Right forelimb (tissue), 1 donor: ENCODE measurements around the gene AMFR.
"Not testable (repeated sequence)": the region's sequence is repeated elsewhere in the genome, so short reads cannot be mapped to it uniquely, and the experiment has no call there.

Experiments
- DNase-seq: peaks from one replicate; pipeline ENCODE4 v3.0.0-alpha.2; 2018

Gene AMFR

DNA sequence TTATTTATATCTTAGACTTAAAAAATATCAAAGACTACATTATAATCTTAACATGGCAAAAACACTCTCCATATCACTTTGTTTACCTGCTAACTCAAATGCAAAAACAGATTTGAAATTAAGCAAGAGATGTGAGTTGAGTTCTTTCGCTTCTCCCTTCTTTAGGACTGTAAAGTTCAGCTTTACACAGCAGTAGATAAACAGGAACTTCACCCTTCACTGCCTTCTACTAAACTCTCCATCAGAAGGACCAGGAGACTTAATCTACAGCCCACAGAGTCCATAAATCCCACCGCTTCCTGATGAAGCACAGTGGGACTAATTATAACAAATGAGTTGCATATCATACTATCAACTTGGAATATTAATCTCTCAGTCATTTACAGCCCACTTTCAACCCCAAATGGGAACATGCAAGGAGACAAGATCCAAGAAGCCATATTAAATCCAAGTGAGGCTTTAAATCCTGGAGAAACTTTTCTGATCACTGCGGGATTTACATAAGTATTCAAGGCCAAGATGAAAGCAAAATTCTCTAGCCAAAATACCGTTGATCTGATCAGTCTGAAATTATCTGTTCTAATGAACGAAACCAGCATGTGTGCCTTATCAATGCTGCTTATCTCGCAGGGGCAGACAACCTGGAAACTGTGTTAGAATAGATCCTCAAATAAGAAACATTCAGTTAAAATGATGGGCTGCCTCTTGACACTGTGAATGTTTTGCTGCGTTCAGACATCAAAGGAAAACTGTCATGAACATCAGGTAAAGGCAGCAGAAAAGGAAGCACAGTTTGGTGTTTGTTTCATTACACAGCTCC is 1.6 kb downstream of the AMFR start:
- DNase-seq = no peak

DNA sequence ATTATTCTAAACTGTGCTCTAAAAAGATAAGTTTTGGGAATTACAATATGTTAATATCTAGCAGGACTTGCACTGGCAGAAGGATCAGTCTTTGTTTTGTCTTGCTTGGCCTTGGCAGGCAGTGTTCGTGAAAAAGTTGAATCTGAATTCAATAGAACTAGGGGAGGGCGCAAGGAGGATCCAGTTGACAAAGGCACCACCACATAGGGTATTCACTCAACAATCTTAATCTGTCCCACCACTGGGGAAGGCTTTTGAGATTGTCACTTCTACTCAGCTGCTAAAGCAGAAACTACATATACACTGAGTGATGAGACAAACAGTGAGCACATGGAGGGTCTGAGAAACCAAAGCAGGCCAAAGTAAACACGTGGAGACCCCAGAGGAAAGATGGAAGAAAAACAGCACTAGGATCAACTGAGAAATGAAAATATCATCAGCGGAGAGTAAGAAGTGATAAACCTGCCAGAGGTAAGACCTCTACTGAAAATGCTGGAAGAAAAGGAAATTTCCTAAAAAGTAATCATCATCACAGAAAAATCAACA is 2.4 kb downstream of the AMFR start:
- DNase-seq = no peak

DNA sequence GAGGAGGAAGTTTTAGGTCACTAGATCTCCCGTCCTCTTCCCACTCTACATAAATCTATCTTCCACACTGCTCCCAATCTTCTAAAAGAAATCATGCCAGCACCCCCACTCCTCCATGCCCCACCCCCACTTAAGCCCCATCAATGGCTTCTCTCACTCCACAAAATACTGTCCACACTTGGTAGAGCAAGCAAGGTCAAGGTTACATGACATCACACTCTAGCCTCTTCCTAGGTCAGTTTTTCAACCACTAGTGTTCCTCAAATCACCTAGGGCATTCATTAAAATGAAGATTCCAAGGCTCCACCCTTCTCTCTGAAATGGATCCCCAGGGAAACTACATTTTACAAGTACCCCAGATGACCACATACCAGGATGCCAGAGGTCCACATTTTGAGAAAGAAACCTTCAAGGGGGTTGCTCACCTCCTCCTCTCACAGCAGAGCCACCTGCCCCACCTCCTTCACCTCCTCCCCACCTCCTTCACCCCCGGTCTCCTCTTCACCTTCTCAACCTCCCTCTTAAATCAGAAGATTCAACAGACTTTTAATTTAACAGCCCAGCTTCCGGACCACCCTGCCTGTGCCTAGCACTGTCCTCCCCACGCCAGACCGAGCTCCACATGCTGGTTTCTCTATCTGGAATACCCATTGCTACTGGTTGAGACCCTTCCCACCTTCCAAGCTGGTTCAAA is 3.2 kb downstream of the AMFR start:
- DNase-seq = no peak

DNA sequence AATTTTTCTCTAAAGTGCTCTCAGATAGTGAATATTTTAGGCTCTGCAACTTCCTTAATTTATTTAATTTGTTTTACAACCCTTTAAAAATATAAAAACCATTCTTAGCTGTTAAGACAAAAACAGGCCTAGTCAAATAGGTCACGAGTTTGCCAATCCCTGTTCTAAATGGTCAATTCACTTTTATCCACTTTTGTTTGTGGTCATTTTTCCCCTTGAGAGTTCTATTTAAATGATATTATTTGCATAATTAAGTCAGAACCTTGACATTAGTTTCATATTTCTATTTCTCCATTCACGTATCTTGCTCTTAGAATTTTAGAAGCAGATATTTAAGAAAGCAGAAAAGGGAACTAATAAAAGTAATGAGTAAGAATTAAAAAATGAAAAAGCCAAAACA is 4.0 kb downstream of the AMFR start:
- DNase-seq = no peak

DNA sequence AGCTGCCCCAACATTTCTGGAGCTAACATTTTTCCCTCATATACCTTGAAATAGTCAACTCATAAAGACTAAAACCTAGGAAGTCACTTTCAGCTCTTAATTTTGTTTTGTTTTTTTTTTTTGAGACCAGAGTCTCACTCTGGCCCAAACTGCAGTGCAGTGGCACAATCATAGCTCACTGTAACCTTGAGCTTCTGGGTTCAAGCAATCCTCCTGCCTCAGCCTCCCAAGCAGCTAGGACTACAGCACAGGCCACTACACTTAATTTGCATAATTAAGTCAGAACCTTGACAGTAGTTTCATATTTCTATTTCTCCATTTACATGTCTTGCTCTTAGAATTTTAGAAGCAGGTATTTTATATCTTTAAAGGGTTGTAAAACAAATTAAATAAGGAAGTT is 4.7 kb downstream of the AMFR start:
- DNase-seq = no peak

DNA sequence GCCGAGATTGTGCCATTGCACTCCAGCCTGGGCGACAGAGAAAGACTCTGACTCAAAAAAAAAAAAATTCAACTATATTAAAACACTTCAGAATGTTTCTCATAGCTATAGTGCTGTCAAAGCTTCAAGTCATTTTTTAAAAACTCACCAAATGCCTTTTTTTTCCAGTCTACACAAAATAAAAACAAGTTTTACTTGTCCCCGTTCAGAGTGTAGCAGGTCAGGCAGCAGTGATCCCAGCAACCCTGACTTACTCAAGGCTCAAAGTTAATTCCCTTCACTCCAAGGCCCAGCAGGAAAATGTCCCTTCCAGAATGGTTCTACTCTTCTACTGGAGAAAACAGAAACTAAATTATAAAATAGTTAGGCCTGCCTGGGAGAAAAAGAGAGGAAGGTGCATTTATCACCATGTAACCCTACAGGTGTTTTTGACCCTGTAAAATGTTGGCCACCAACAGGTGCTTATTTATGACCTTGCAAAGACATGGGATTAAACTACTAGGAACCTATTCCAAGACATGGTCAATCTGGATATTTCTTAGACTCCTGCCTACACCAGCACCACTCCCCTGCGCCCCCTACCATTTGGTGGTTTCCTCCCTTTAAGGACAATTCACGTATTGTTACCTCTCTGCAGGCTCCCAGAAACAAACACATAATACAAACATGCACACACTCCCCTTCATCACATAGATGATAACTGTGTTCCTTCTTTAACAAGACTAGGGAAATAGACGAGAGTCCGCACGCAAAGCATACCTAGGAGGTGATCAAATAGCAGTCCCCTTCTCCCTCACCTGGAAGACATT is 5.4 kb downstream of the AMFR start:
- no peak for DNase-seq

DNA sequence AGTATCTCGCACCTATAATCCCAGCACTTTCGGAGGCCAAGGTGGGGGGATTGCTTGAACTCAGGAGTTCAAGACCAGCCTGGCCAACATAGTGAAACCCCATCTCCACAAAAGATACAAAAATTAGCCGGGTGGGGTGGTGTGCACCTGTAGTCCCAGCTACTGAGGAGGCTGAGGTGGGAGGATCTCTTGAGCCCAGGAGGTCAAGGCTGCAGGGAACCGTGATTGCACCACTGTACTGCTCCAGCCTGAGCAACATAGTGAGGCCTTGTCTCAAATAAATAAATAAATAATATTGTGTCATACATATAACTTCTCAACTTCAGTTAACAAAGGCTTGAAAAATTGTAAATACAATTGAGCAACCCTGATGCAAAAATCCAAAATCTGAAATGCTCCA is 8.2 kb downstream of the AMFR start:
- no peak for DNase-seq

DNA sequence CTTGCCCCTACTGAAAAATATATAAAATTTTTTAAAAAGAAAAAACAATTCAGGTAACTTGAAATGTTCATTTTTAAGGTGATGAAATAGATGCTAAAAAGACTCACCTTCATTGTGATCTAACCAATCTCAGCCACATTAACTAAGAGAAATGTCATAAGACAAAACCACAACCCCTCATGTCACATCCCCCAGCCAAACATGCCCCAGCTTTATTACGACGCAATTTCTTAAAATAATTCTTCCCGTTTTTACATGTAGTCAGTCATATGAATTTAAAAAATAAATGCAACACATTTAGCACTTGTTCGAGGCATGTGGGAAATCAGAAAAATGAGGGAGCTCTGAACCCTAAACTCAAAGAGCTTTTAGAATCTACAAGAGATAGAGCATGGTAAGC is 9.5 kb downstream of the AMFR start:
- no peak for DNase-seq

DNA sequence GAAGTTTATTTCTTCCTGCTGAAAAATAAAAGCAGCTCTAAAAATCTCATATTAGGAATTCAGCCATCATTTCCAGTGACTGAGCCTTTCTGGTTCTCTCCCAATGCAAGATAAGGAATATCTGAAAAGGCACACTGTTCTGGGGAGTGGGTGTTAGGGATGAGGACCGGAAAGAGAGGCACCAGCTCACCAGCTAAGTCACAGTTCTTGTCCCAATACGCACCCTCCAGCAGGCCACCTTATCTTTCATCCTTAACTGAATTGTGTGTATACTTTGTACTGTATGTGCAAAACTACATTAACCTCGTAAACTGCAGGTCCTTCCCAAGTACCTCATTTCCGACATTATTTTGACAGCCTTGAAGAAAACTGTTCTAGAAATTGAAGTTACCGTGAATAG is 11.0 kb downstream of the AMFR start:
- DNase-seq = no peak

DNA sequence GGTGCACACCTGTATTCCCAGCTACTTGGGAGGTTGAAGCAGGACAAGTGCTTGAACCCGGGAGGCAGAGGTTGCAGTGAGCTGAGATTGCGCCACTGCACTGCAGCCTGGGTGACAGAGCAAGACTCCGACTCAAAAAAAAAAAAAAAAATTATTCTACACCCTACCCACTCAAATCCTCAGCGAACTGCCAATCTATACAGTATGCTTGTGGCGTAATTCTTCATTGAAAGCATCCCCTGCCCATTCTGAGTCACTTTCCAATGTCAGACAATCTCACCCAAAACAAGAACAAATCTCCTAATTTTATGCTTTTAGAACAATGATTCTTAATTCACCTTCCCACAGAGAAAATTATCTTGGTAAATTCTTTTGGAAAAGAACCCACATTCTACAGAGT is 12.0 kb downstream of the AMFR start:
- DNase-seq = no peak

DNA sequence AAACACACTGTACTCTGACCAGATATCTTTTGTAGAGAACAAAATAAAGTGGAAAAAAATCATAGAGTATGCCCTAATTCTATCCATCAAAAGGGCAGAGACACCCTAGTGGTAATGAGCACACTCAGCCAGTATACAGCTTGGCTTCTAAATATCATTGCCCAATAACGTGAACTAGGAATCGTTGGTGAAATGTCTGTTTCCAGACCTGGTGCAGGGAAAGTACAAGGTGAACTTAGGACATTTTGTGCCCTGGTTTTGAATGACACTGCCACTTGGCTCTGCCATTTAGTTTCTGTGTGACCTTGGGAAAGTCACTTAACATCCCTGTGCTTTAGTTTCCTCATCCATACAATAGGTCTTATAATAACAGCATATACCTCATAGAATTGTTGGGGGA is 13.7 kb downstream of the AMFR start:
- DNase-seq = no peak

DNA sequence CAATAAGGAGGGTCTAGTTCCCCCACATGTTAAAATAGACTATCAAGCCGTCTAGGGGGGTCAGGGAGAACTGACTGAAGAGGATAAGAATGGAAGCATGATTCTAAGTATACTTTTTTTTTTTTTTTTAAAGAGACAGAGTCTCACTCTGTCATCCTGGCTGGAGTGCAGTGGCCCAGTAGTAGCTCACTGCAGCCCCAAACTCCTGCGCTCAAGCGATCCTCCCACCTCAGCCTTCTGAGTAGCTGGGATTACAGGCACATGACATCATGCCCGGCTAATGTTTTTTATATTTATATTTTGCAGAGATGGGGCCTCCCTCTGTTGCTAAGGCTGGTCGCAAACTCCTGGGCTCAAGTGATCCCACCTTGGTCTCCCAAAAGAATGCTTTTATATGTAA is 14.2 kb downstream of the AMFR start:
- DNase-seq = no peak

DNA sequence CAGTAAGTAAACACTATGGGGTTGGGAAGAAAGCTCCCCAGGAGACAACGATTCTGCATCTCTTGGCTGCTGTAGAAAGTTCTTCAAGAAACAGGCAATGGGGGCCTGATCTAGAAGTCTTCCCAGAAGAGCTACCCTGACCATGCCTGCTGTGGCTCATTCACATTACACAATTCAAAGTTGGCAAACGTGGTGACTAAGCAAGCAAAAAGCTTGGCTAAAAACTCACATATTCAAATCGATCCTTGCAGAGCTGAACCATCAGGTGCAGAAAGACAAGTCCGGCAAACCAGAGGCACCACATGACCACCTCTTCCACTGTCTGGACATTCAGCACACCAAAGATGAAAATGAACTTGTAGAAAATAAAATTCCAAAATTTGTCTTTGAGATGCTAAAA is 16.1 kb downstream of the AMFR start:
- DNase-seq = no peak

DNA sequence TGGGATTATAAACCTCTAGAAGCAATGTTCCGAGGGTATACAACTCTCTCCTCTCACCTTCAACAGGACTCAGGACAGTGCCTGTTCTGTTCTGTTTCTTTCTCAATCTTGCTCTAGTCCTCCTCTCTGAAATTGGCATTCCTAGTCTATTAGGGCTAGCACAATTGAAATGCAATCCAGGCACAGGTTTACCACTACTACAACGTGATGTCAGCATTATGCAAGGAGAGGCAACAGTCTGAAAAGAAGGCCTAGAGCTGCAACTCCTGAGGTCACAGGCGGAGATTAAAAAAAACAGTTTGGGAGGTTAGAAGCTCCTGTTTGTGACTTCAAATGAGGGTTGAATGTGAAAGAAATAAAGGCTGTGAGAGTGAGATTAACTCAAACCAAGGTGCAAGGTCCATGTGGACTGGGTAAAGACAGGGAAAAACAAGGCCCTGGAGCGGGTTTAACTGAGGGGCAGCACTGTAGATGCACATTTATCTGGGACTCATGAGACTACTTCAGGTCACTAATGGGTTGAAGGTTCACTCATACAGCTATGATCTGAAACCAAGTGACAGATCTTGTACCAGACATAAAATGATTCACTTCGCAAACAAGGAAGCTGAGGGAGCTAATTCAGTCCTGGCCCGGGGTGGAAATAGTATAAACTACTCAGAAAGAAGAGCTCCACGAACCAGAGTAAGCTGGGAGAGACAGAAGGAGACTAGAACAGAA is 16.8 kb downstream of the AMFR start:
- no peak for DNase-seq

DNA sequence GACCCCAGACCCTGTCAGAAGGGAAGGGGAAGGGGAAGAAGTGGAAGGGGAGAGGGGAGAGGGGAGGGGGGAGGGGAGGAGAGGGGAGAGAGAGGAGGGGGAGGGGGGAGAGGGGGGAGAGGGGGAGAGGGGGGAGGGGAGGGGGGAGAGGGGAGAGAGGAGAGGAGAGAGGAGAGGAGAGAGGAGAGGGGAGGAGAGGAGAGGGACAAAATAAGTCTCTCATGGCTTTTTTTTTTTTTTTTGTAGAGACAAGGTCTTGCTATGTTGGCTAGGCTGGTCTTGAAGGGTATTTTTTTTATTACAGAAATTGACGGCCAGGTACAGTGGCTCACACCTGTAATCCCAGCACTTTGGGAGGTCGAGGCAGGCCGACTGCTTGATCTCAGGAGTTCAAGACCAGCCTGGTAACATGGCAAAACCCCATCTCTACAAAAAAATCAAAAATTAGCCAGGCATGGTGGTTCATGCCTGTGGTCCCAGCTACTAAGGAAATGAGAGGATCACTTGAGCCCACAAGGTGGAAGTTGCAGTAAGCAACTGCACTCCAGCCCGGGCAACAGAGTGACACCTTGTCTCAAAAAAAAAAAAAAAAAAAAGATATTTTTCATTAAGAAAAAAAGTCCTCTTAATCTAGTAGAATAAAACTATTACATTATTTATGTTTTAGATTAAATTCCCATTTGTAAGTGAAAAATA is 19.2 kb downstream of the AMFR start:
- no peak for DNase-seq

DNA sequence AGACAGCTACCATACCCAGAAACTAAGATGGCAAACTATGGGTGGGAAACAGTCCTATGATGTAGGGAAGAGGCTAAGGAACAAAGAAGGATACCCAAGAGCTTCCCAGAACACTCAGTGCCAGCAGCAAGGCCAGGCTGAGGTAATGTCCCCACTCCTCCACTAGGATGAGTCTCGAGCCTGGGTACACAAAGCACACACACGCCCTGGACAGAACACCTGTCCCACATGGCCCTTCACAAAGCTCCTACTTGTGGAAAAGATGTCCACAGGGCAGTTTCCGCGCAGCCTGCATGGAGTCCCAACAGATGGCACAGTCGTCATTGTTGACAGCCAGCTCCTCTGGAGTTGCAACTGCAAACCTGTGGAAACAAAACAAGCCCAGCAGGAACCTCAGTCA is 23.9 kb downstream of the AMFR start:
- DNase-seq = no peak

DNA sequence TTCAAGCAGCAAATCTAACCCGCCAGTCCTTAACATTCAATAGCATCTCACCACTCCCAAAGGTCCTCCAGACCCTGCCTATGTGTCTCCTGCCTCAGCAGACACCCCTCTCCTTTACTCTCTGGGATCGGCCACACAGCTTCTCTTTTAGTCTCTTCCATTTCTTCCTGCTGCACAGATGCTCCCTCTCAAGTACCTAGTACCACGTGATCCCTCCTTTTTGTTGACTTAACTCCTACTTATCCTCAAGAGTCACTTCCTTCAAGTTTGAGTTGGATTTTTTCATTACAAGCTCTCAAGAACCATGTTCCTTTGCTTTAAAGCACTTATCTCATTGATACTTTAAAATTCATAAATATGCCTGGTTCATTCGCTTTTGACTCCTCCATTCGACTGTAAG is 24.9 kb downstream of the AMFR start:
- DNase-seq = no peak

DNA sequence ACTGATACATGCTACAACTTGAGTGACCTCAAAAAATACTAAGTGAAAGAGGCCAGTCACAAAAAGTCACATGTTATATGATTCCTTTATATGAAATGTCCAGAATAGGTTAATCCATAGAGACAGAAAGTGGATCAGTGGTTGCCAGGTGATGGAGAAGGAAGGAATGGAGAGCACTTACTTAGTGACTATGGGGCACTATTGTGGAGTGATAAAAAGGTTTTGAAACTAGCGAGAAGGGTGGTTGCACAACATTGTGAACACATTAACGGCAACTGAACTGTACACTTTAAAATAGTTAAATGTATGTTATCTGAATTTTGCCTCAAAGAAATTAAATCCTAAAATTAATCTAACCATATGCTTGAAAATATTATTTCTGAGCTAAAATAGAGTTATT is 25.9 kb downstream of the AMFR start:
- DNase-seq = no peak

DNA sequence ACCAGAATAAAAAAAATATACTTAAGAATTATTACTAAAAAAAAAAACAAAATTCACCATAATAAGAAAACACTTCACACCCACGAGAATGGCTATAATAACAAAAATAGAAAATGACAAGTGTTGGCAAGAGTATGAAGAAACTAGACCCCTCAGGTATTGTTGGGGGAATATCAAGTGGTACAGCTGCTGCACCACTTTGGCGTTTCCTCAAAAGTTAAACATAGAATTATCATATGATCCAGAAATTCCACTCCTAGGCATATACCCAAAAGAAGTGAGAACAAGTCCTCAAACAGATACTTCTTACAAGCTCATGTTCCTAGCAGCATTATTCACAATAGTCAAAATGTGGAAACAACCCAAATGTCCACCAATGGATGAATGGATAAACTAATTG is 26.3 kb downstream of the AMFR start:
- DNase-seq = no peak

DNA sequence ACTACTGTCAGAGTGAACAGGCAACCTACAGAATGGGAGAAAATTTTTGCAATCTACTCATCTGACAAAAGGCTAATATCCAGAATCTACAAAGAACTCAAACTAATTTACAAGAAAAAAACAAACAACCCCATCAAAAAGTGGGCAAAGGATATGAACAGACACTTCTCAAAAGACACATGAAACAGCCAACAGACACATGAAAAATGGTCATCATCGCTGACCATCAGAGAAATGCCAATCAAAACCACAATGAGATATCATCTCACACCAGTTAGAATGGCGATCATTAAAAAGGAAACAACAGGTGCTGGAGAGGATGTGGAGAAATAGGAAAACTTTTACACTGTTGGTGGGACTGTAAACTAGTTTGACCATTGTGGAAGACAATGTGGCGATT is 28.6 kb downstream of the AMFR start:
- not testable (repeated sequence) for DNase-seq

DNA sequence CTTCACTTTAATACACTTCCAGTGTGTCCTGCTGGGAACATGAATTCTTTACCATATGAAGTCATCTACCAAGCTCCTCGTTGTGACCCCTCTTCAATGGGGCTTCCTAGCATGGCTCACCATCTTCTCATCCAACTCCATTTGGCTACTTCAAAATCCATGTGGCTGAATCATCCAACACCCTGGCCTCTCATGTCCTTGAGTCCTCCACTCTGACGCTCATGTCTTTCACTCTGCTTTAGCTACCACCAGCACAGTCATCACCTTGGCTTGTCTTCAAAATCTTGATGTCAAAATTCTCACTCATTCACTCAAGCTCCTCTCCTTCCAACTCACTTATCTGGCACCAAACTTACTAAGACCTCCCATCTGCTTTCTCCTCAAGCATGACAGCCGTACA is 35.8 kb downstream of the AMFR start:
- no peak for DNase-seq

DNA sequence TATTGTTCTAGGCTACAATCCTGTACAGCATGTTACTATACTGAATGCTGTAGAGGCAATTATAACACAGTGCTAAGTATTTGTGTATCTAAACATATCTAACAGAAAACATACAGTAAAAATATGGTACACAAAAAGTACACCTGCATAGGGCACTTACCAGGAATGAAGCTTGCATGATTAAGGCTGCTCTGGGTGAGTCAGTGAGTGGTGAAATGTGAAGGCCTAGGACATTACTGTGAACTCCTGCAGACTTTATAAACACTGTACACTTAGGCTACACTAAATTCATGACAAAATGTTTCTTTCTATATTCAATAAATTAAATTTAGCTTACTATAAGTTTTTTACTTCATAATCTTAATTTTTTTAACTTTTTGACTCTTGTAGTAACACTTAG is 37.1 kb downstream of the AMFR start:
- no peak for DNase-seq
